HepG2 (cell line): ENCODE data around the gene RPS28.

Source experiments
- IKZF1 ChIP-seq: fragments of 450-650 bp; IDR thresholded peaks from 2 replicates; pipeline ENCODE4 v1.7.1; 2016
- TF ChIP-seq, protein P1 (sequence below): sonication (generic); formaldehyde crosslinking; IDR thresholded peaks from 2 replicates; pipeline ENCODE4 v1.5.0; 2020; ENCODE audit warnings: mild to moderate bottlenecking, missing genetic modification reagents, moderate library complexity

DNA sequence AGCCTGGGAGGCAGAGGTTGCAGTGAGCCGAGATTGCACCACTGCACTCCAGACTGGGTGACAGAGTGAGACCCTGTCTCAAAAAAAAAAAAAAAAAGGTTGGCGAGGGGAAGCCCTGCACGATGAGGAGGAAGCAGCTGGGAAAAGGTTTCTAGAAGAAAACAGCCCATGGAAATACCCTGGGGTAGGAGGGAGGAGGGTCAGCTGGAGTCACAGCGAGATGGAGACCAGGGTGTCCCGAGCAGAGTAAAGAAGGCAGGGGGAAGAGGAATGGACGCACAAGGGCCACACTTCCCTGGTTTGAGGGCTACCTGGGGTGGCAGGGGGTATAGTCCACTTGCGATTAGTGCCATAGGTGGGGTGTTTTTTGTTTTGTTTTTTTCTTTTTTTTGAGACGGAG, 15.4 kb downstream of the RPS28 start:
- TF ChIP-seq, protein P1, sequence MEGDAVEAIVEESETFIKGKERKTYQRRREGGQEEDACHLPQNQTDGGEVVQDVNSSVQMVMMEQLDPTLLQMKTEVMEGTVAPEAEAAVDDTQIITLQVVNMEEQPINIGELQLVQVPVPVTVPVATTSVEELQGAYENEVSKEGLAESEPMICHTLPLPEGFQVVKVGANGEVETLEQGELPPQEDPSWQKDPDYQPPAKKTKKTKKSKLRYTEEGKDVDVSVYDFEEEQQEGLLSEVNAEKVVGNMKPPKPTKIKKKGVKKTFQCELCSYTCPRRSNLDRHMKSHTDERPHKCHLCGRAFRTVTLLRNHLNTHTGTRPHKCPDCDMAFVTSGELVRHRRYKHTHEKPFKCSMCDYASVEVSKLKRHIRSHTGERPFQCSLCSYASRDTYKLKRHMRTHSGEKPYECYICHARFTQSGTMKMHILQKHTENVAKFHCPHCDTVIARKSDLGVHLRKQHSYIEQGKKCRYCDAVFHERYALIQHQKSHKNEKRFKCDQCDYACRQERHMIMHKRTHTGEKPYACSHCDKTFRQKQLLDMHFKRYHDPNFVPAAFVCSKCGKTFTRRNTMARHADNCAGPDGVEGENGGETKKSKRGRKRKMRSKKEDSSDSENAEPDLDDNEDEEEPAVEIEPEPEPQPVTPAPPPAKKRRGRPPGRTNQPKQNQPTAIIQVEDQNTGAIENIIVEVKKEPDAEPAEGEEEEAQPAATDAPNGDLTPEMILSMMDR (CRISPR knock-in tag) = no peak
- no peak for TF ChIP-seq IKZF1
